ENCODE data around the gene ACTG1. TPM values are rescaled to one million over a fixed set of nuclear protein-coding genes. Genes with fewer than 3 reads are reported as not detected.

The ACTG1 gene
- total RNA-seq, 1 experiment from 2014 or later = 3,247 TPM

- TF ChIP-seq CTCF (conservative IDR thresholded peaks at IDR 0.05; ENCODE audit: low read depth, low read length) (no peak), EZH2 (IDR thresholded peaks at IDR 0.05; ENCODE audit: borderline replicate concordance, low read depth, low read length, poor library complexity, severe bottlenecking) (no peak)
- ChIA-PET POLR2A (ENCODE audit: low non-redundant PET) (interaction anchor here (0.7 to 1.0 kb wide), 2 partner anchors 14 to 69 kb away, joined by 3 to 4 read pairs; no protein-coding TSS in a partner anchor), CTCF (no interaction called here)
- intact Hi-C loops (cut with micrococcal nuclease; ENCODE audit: unreplicated experiment) = no loop called here
- H3K36me3 ChIP-seq (ENCODE audit: insufficient read depth, low read length, poor library complexity, severe bottlenecking) = no peaks in the 10 kb centered on the region
- BruUV-seq (replicated peaks) = no TSS peak
- no peak overlapping the region for H3K4me3 ChIP-seq (ENCODE audit: low read depth, low read length, poor library complexity, severe bottlenecking)
- H3K27me3 ChIP-seq (replicated peaks; ENCODE audit: insufficient read depth, low read depth, low read length, poor library complexity) = no peaks in the 10 kb centered on the region
- H3K27ac ChIP-seq (ENCODE audit: low read depth, low read length, poor library complexity, severe bottlenecking) = no peak overlapping the region
- H3K9me3 ChIP-seq (ENCODE audit: low read depth, low read length, poor library complexity, severe bottlenecking) = no peaks in the 10 kb centered on the region
- no peaks in the 10 kb centered on the region for H3K4me1 ChIP-seq (ENCODE audit: insufficient read depth, low read length, poor library complexity, severe bottlenecking)
- DNase-seq (ENCODE audit: low spot score) = no peak
Observed at GRCh38 chr17:81499601-81499970, 13.0 kb downstream of the ACTG1 start.

- Histone ChIP-seq H3K4me1 (ENCODE audit: insufficient read depth, low read length, poor library complexity, severe bottlenecking) (no peaks in the 10 kb centered on the region), H3K27me3 (replicated peaks; ENCODE audit: insufficient read depth, low read depth, low read length, poor library complexity) (no peaks in the 10 kb centered on the region), H3K27ac (ENCODE audit: low read depth, low read length, poor library complexity, severe bottlenecking) (no peak overlapping the region), H3K4me3 (ENCODE audit: low read depth, low read length, poor library complexity, severe bottlenecking) (no peak overlapping the region), H3K9me3 (ENCODE audit: low read depth, low read length, poor library complexity, severe bottlenecking) (no peaks in the 10 kb centered on the region), H3K36me3 (ENCODE audit: insufficient read depth, low read length, poor library complexity, severe bottlenecking) (no peaks in the 10 kb centered on the region)
- no TSS peak for BruUV-seq (replicated peaks)
- CTCF ChIA-PET = no interaction called here
- intact Hi-C loops (cut with micrococcal nuclease; ENCODE audit: unreplicated experiment) = no loop called here
- POLR2A ChIA-PET (ENCODE audit: low non-redundant PET) = interaction anchor here (1.0 kb wide), 1 partner anchor 15 kb away, joined by 3 read pairs; no protein-coding TSS in a partner anchor
- TF ChIP-seq CTCF (conservative IDR thresholded peaks at IDR 0.05; ENCODE audit: low read depth, low read length) (no peak), EZH2 (IDR thresholded peaks at IDR 0.05; ENCODE audit: borderline replicate concordance, low read depth, low read length, poor library complexity, severe bottlenecking) (no peak)
- no peak for DNase-seq (ENCODE audit: low spot score)
Observed at GRCh38 chr17:81498953-81499600, 13.5 kb downstream of the ACTG1 start.

GRCh38 chr17:81494626-81495377 is 17.8 kb downstream of the ACTG1 start:
- H3K27me3 ChIP-seq (replicated peaks; ENCODE audit: insufficient read depth, low read depth, low read length, poor library complexity) = no peaks in the 10 kb centered on the region
- ChIA-PET CTCF (no interaction called here), POLR2A (ENCODE audit: low non-redundant PET) (no interaction called here)
- peak; percentile 50 for DNase-seq (ENCODE audit: low spot score)
- no peak overlapping the region for H3K4me3 ChIP-seq (ENCODE audit: low read depth, low read length, poor library complexity, severe bottlenecking)
- no peaks in the 10 kb centered on the region for H3K9me3 ChIP-seq (ENCODE audit: low read depth, low read length, poor library complexity, severe bottlenecking)
- no peak for TF ChIP-seq CTCF (conservative IDR thresholded peaks at IDR 0.05; ENCODE audit: low read depth, low read length)
- no peak for TF ChIP-seq EZH2 (IDR thresholded peaks at IDR 0.05; ENCODE audit: borderline replicate concordance, low read depth, low read length, poor library complexity, severe bottlenecking)
- BruUV-seq (replicated peaks) = no TSS peak
- intact Hi-C loops (cut with micrococcal nuclease; ENCODE audit: unreplicated experiment) = no loop called here
- no peak overlapping the region for H3K27ac ChIP-seq (ENCODE audit: low read depth, low read length, poor library complexity, severe bottlenecking)
- no peaks in the 10 kb centered on the region for H3K36me3 ChIP-seq (ENCODE audit: insufficient read depth, low read length, poor library complexity, severe bottlenecking)
- H3K4me1 ChIP-seq (ENCODE audit: insufficient read depth, low read length, poor library complexity, severe bottlenecking) = peaks cover 7% of the 10 kb centered on the region
